RKO (cell line): ENCODE measurements around the gene USP26.
"Not testable (repeated sequence)": the region's sequence is repeated elsewhere in the genome, so short reads cannot be mapped to it uniquely, and the experiment has no call there.

Experiments
- DNase-seq: peaks from one replicate; pipeline ENCODE4 v3.0.0-alpha.2; 2016; ENCODE audit warnings: low spot score

The USP26 gene

GRCh38 chrX:133097031-133097430 lies at the start of gene USP26:
TSS of gene USP26 (minus strand) at chrX:133097109. CDS start at chrX:133028220, 68,889 bp downstream.
- DNase-seq, result no peak

- no peak for DNase-seq
These were observed 37.4 kb upstream of the USP26 start for GRCh38 chrX:133134282-133134681.

- DNase-seq, result no peak
These were observed 23.5 kb upstream of the USP26 start for GRCh38 chrX:133120406-133120805.

- no peak for DNase-seq
These were observed 2.7 kb downstream of the USP26 start for GRCh38 chrX:133094098-133094731.

GRCh38 chrX:133090236-133090809 lies 6.6 kb downstream of the USP26 start:
- no peak for DNase-seq

GRCh38 chrX:133089411-133089810 lies 7.5 kb downstream of the USP26 start:
- no peak for DNase-seq

- no peak for DNase-seq
These were observed 11.1 kb downstream of the USP26 start for GRCh38 chrX:133085785-133086184.

- DNase-seq, result not testable (repeated sequence)
These were observed 11.9 kb downstream of the USP26 start for GRCh38 chrX:133085056-133085455.

GRCh38 chrX:133083899-133084298 lies 13.0 kb downstream of the USP26 start:
- DNase-seq, result no peak

GRCh38 chrX:133081990-133082389 lies 14.9 kb downstream of the USP26 start:
- no peak for DNase-seq

GRCh38 chrX:133077856-133078255 lies 19.1 kb downstream of the USP26 start:
- not testable (repeated sequence) for DNase-seq

- DNase-seq, result no peak
These were observed 24.3 kb downstream of the USP26 start for GRCh38 chrX:133072566-133072965.

GRCh38 chrX:133068461-133068860 lies 28.4 kb downstream of the USP26 start:
- no peak for DNase-seq

- no peak for DNase-seq
These were observed 40.6 kb downstream of the USP26 start for GRCh38 chrX:133056341-133056740.

- DNase-seq, result no peak
These were observed 42.0 kb downstream of the USP26 start for GRCh38 chrX:133054761-133055405.

GRCh38 chrX:133053861-133054598 lies 42.9 kb downstream of the USP26 start:
- no peak for DNase-seq

GRCh38 chrX:133048751-133049150 lies 48.2 kb downstream of the USP26 start:
- no peak for DNase-seq

GRCh38 chrX:133046601-133047000 lies 50.3 kb downstream of the USP26 start:
- DNase-seq, result no peak

GRCh38 chrX:133045986-133046385 lies 50.9 kb downstream of the USP26 start:
- DNase-seq, result peak; percentile 8

- DNase-seq, result not testable (repeated sequence)
These were observed 52.6 kb downstream of the USP26 start for GRCh38 chrX:133044145-133044786.

GRCh38 chrX:133042260-133042659 lies 54.6 kb downstream of the USP26 start:
- DNase-seq, result no peak

- no peak for DNase-seq
These were observed 63.9 kb downstream of the USP26 start for GRCh38 chrX:133033010-133033409.
